Chondrocyte (in vitro differentiated cells): ENCODE measurements around the gene HS6ST3. TPM values are rescaled to one million over a fixed set of nuclear protein-coding genes. Genes with fewer than 3 reads are reported as not detected.
"Not testable (repeated sequence)": the region's sequence is repeated elsewhere in the genome, so short reads cannot be mapped to it uniquely, and the experiment has no call there.

ENCODE experiments used
- DNase-seq: peaks from one replicate; pipeline ENCODE4 v3.0.0; 2021; ENCODE audit warnings: mixed read lengths, low spot score
- H3K27ac Mint-ChIP-seq: one replicate; pipeline ENCODE4 v1.8.0; 2021; ENCODE audit warnings: mild to moderate bottlenecking, moderate library complexity, mixed read lengths; ENCODE audit not compliant: unreplicated experiment
- H3K27me3 Mint-ChIP-seq: 2 replicates; pipeline ENCODE4 v1.8.0; 2021; ENCODE audit warnings: low read depth, mixed read lengths
- H3K36me3 Mint-ChIP-seq: 2 replicates; pipeline ENCODE4 v1.8.0; 2021; ENCODE audit warnings: low read depth, mixed read lengths
- H3K4me1 Mint-ChIP-seq: 2 replicates; pipeline ENCODE4 v1.8.0; 2021; ENCODE audit warnings: low read depth, mild to moderate bottlenecking, mixed read lengths
- H3K4me3 Mint-ChIP-seq: one replicate; pipeline ENCODE4 v1.8.0; 2021; ENCODE audit warnings: mild to moderate bottlenecking, moderate library complexity, mixed read lengths; ENCODE audit not compliant: unreplicated experiment
- H3K9me3 Mint-ChIP-seq: 2 replicates; pipeline ENCODE4 v1.8.0; 2021; ENCODE audit warnings: low read depth, mixed read lengths
- CTCF ChIP-seq: fragments of 200-600 bp; sonication (generic); IDR thresholded peaks from 2 replicates; pipeline ENCODE4 v1.5.0; 2021; ENCODE audit warnings: antibody characterized with exemption, mild to moderate bottlenecking, moderate library complexity
- total RNA-seq: library from RNA; stranded (reverse); gene quantifications from 3 replicates; pipeline ENCODE4 v1.2.1, GENCODE V29; 2021

HS6ST3 gene
- total RNA-seq, 1 donor from 2014 or later = not detected

GRCh38 chr13:96500953-96501352, 411.0 kb downstream of the HS6ST3 start:
- Mint-ChIP-seq H3K4me3 (no peak overlapping the region), H3K4me1 (no peaks in the 10 kb centered on the region), H3K36me3 (no peaks in the 10 kb centered on the region), H3K27me3 (peaks cover 8% of the 10 kb centered on the region), H3K27ac (no peak overlapping the region), H3K9me3 (peaks cover 7% of the 10 kb centered on the region)
- DNase-seq = no peak
- no peak for TF ChIP-seq CTCF

GRCh38 chr13:96503481-96503880, 413.6 kb downstream of the HS6ST3 start:
- no peak overlapping the region for H3K4me3 Mint-ChIP-seq
- H3K36me3 Mint-ChIP-seq = no peaks in the 10 kb centered on the region

DNA sequence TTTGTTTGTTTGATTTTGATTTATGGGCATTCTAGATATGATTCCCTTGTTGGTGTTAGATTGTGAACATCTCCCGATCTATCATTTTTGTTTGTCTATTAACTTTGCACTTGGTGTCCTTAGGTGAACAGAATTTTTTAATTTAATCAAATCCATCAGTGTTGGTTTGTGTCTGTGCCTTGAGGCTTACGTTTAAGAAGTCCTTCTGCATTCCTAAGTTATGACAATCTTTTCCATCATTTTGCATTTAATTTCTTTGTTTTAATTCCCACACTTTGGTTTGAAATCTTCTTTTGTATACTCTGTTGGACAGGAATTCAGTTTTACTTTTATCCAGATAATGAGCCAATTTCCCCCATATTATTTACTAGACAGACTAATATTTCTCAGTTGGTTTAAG, 421.7 kb downstream of the HS6ST3 start:
- no peak for TF ChIP-seq CTCF
- H3K4me3 Mint-ChIP-seq = no peak overlapping the region
- no peaks in the 10 kb centered on the region for H3K4me1 Mint-ChIP-seq
- H3K27me3 Mint-ChIP-seq = no peaks in the 10 kb centered on the region
- no peak overlapping the region for H3K27ac Mint-ChIP-seq
- no peaks in the 10 kb centered on the region for H3K9me3 Mint-ChIP-seq
- no peak for DNase-seq
- H3K36me3 Mint-ChIP-seq = no peaks in the 10 kb centered on the region

More at GRCh38 chr13:96503481-96503880, 413.6 kb downstream of the HS6ST3 start:
- no peak for TF ChIP-seq CTCF
- Mint-ChIP-seq H3K9me3 (no peaks in the 10 kb centered on the region), H3K4me1 (no peaks in the 10 kb centered on the region), H3K27me3 (peaks cover 8% of the 10 kb centered on the region), H3K27ac (no peak overlapping the region)
- DNase-seq = no peak

GRCh38 chr13:96519380-96519779, 429.5 kb downstream of the HS6ST3 start:
- no peak overlapping the region for H3K27ac Mint-ChIP-seq
- DNase-seq = no peak

DNA sequence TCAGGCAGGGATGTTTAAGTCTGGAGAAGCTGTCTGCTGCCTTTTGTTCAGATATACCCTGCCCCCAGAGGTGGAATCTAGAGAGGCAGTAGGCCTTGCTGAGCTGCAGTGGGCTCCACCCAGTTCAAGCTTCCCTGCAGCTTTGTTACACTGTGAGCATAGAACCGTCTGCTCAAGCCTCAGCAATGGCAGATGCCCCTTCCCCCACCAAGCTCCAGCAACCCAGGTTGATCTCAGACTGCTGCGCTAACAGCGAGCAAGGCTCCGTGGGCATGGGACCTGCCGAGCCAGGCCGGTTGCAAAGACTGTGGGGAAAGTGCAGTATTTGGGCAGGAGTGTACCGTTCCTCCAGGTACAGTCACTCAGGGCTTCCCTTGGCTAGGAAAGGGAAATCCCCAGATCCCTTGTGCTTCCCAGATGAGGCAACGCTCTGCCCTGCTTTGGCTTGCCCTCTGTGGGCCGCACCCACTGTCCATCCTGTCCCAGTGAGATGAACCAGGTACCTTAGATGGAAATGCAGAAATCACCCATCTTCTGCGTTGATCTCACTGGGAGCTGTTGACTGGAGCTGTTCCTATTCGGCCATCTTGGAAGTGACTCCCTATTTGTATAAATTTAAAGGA, 434.6 kb downstream of the HS6ST3 start:
- H3K27ac Mint-ChIP-seq, H3K4me3 Mint-ChIP-seq, DNase-seq, H3K4me1 Mint-ChIP-seq, H3K27me3 Mint-ChIP-seq, H3K9me3 Mint-ChIP-seq, H3K36me3 Mint-ChIP-seq: not testable (repeated sequence)

More at GRCh38 chr13:96519380-96519779, 429.5 kb downstream of the HS6ST3 start:
- peaks cover 3% of the 10 kb centered on the region for H3K27me3 Mint-ChIP-seq
- TF ChIP-seq CTCF = no peak
- no peaks in the 10 kb centered on the region for H3K9me3 Mint-ChIP-seq
- H3K36me3 Mint-ChIP-seq = no peaks in the 10 kb centered on the region
- no peaks in the 10 kb centered on the region for H3K4me1 Mint-ChIP-seq
- H3K4me3 Mint-ChIP-seq = no peak overlapping the region

GRCh38 chr13:96525715-96526114, 435.8 kb downstream of the HS6ST3 start:
- TF ChIP-seq CTCF = no peak
- H3K4me1 Mint-ChIP-seq = no peaks in the 10 kb centered on the region
- no peaks in the 10 kb centered on the region for H3K36me3 Mint-ChIP-seq
- H3K4me3 Mint-ChIP-seq = no peak overlapping the region
- H3K9me3 Mint-ChIP-seq = no peaks in the 10 kb centered on the region
- DNase-seq = no peak
- H3K27me3 Mint-ChIP-seq = peaks cover 8% of the 10 kb centered on the region
- H3K27ac Mint-ChIP-seq = no peak overlapping the region
